ENCODE measurements around the gene KLHL41.
A peak's percentile ranks its signal among the peaks of the same experiment; 100 is the strongest.
"Not testable (repeated sequence)": the region's sequence is repeated elsewhere in the genome, so short reads cannot be mapped to it uniquely, and the experiment has no call there.

The KLHL41 gene

GRCh38 chr2:169520896-169521295 lies 11.4 kb downstream of the KLHL41 start:
- DNase-seq (no peak), ATAC-seq (replicated peaks) (no peak)
- no peak overlapping the region for H3K27ac Mint-ChIP-seq
- no peak overlapping the region for H3K4me3 Mint-ChIP-seq
- no peaks in the 10 kb centered on the region for H3K9me3 Mint-ChIP-seq
- H3K36me3 Mint-ChIP-seq: peaks cover 3 to 11% of the 10 kb centered on the region in 2 donors
- no peaks in the 10 kb centered on the region for H3K4me1 Mint-ChIP-seq
- H3K27me3 Mint-ChIP-seq: no peaks in the 10 kb centered on the region

- Mint-ChIP-seq H3K27ac (no peak overlapping the region), H3K4me3 (no peak overlapping the region), H3K36me3 (peaks cover 4 to 17% of the 10 kb centered on the region in 2 donors), H3K9me3 (no peaks in the 10 kb centered on the region), H3K4me1 (no peaks in the 10 kb centered on the region), H3K27me3 (no peaks in the 10 kb centered on the region)
- ATAC-seq (replicated peaks) (no peak), DNase-seq (no peak)
Measured at GRCh38 chr2:169523681-169524080, 14.2 kb downstream of the KLHL41 start.

- DNase-seq (no peak), ATAC-seq (replicated peaks) (no peak)
- Mint-ChIP-seq H3K36me3 (peaks cover 11 to 30% of the 10 kb centered on the region in 2 donors), H3K4me1 (no peaks in the 10 kb centered on the region), H3K9me3 (no peaks in the 10 kb centered on the region), H3K27ac (no peak overlapping the region), H3K27me3 (no peaks in the 10 kb centered on the region), H3K4me3 (no peak overlapping the region)
Measured at GRCh38 chr2:169525434-169525833, 15.9 kb downstream of the KLHL41 start.

DNA sequence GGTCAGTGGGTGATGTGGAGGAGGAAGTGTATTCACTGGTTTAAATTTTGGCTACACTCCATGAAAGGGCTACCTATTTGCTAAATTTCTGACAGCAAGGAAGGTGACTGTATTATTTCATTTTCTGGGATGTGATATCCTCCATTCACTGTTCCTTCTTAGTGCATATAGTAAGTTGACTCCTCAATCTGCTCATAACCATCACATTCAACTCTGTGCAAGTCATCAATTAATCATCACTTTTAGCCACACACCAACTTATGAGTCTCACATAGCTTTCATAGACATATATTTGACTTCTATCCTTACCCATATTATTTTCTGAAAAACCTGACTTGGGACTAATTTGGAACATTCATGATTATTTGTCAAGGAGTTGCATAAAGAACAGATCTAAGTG lies 16.9 kb downstream of the KLHL41 start:
- DNase-seq (no peak), ATAC-seq (replicated peaks) (no peak)
- H3K4me3 Mint-ChIP-seq: no peak overlapping the region
- no peaks in the 10 kb centered on the region for H3K9me3 Mint-ChIP-seq
- H3K4me1 Mint-ChIP-seq: no peaks in the 10 kb centered on the region
- no peak overlapping the region for H3K27ac Mint-ChIP-seq
- no peaks in the 10 kb centered on the region for H3K27me3 Mint-ChIP-seq
- peaks cover 12 to 30% of the 10 kb centered on the region in 2 donors for H3K36me3 Mint-ChIP-seq

- DNase-seq (peak; percentile 40), ATAC-seq (replicated peaks) (peak; percentile 84 to 85)
- H3K27me3 Mint-ChIP-seq: no peaks in the 10 kb centered on the region
- H3K9me3 Mint-ChIP-seq: no peaks in the 10 kb centered on the region
- no peaks in the 10 kb centered on the region for H3K4me1 Mint-ChIP-seq
- H3K27ac Mint-ChIP-seq: no peak overlapping the region
- peaks cover 11 to 24% of the 10 kb centered on the region in 2 donors for H3K36me3 Mint-ChIP-seq
- no peak overlapping the region for H3K4me3 Mint-ChIP-seq
Measured at GRCh38 chr2:169528271-169528701, 18.8 kb downstream of the KLHL41 start.

GRCh38 chr2:169539460-169539859 lies 30.0 kb downstream of the KLHL41 start:
- H3K27me3 Mint-ChIP-seq; H3K9me3 Mint-ChIP-seq; H3K27ac Mint-ChIP-seq; DNase-seq; H3K4me3 Mint-ChIP-seq; ATAC-seq (replicated peaks); H3K4me1 Mint-ChIP-seq: not testable (repeated sequence)
- H3K36me3 Mint-ChIP-seq: peaks cover 24 to 28% of the 10 kb centered on the region in 2 donors

GRCh38 chr2:169540146-169540545 lies 30.6 kb downstream of the KLHL41 start:
- H3K9me3 Mint-ChIP-seq: no peaks in the 10 kb centered on the region
- H3K27ac Mint-ChIP-seq: no peak overlapping the region
- H3K36me3 Mint-ChIP-seq: peaks cover 22 to 28% of the 10 kb centered on the region in 2 donors
- no peaks in the 10 kb centered on the region for H3K4me1 Mint-ChIP-seq
- DNase-seq (no peak), ATAC-seq (replicated peaks) (no peak)
- no peak overlapping the region for H3K4me3 Mint-ChIP-seq
- no peaks in the 10 kb centered on the region for H3K27me3 Mint-ChIP-seq

DNA sequence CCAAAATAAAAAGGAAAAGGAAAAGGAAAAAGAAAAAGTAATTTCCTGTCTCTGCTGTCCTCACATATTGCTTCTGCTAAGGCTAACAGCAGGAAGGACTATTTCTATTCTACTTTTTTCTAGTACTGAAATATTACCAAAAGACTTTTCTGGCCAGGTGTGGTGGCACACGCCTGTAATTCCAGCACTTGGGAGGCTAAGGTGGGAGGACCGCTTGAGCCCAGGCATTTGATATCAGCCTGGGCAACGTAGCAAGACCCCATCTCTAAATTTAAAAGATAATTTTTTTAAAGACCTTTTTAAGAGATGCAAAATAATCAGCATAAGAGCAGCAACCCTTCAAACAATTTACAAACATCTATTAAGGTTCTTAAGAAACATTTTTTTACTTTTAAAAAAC lies 32.9 kb downstream of the KLHL41 start:
- H3K36me3 Mint-ChIP-seq: peaks cover 20 to 34% of the 10 kb centered on the region in 2 donors
- DNase-seq (no peak), ATAC-seq (replicated peaks) (no peak)
- H3K27me3 Mint-ChIP-seq: no peaks in the 10 kb centered on the region
- no peak overlapping the region for H3K4me3 Mint-ChIP-seq
- H3K9me3 Mint-ChIP-seq: no peaks in the 10 kb centered on the region
- no peaks in the 10 kb centered on the region for H3K4me1 Mint-ChIP-seq
- H3K27ac Mint-ChIP-seq: no peak overlapping the region

DNA sequence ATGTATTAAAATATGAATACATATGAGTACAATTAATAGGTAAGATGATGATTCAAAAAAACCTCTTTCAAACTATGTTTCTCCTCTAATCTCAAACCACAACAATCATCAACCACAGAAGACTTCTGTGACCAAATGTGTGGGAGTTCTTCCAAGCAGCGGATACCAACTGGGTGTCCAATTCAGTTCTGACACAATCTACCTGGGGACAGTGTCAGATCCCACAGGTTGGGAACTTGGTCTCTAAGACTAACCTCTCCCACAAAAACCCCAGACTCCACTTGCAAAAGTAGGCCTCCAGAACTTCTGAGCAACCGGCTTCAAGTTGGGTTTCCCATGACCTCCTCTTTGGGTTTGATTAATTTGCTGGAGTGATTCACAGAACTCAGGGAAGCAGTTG lies 37.3 kb downstream of the KLHL41 start:
- DNase-seq (no peak), ATAC-seq (replicated peaks) (no peak)
- H3K4me3 Mint-ChIP-seq: no peak overlapping the region
- H3K4me1 Mint-ChIP-seq: no peaks in the 10 kb centered on the region
- H3K9me3 Mint-ChIP-seq: no peaks in the 10 kb centered on the region
- H3K27ac Mint-ChIP-seq: no peak overlapping the region
- H3K36me3 Mint-ChIP-seq: peaks cover 20 to 34% of the 10 kb centered on the region in 2 donors
- no peaks in the 10 kb centered on the region for H3K27me3 Mint-ChIP-seq

- H3K4me3 Mint-ChIP-seq: no peak overlapping the region
- H3K27me3 Mint-ChIP-seq: no peaks in the 10 kb centered on the region
- no peak for DNase-seq
- no peaks in the 10 kb centered on the region for H3K4me1 Mint-ChIP-seq
- no peak for ATAC-seq (replicated peaks)
- peaks cover 32 to 41% of the 10 kb centered on the region in 2 donors for H3K36me3 Mint-ChIP-seq
- no peaks in the 10 kb centered on the region for H3K9me3 Mint-ChIP-seq
- H3K27ac Mint-ChIP-seq: peak overlapping the region; percentile 86
Measured at GRCh38 chr2:169561364-169561763, 51.9 kb downstream of the KLHL41 start.

DNA sequence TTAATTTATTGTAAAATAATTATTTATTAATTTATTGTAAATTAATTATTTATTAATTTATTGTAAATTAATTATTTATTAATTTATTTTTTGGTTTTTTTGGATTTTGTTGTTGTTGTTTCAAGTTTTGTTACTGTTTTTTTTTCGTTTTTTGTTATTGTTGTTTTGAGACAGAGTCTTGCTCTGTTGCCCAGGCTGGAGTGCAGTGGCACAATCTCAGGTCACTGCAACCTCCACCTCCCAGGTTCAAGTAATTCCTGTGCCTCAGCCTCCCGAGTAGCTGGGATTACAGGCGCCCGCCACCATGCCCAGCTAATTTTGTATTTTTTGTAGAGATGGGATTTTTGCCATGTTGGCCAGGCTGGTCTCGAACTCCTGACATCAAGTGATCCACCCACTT lies 52.6 kb downstream of the KLHL41 start:
- not testable (repeated sequence) for H3K4me1 Mint-ChIP-seq; DNase-seq; H3K9me3 Mint-ChIP-seq; ATAC-seq (replicated peaks); H3K4me3 Mint-ChIP-seq; H3K27me3 Mint-ChIP-seq
- peaks cover 27 to 37% of the 10 kb centered on the region in 2 donors for H3K36me3 Mint-ChIP-seq
- H3K27ac Mint-ChIP-seq: peak overlapping the region; percentile 67

- no peak for DNase-seq
- H3K27ac Mint-ChIP-seq: peak overlapping the region; percentile 67
- H3K4me3 Mint-ChIP-seq: no peak overlapping the region
- peak in 1 of 2 donors; percentile 16 for ATAC-seq (replicated peaks)
- H3K27me3 Mint-ChIP-seq: no peaks in the 10 kb centered on the region
- H3K9me3 Mint-ChIP-seq: no peaks in the 10 kb centered on the region
- H3K36me3 Mint-ChIP-seq: peaks cover 27 to 37% of the 10 kb centered on the region in 2 donors
- no peaks in the 10 kb centered on the region for H3K4me1 Mint-ChIP-seq
Measured at GRCh38 chr2:169562519-169562918, 53.0 kb downstream of the KLHL41 start.

GRCh38 chr2:169565686-169566085 lies 56.2 kb downstream of the KLHL41 start:
- Mint-ChIP-seq H3K9me3 (no peaks in the 10 kb centered on the region), H3K4me1 (peaks cover 5 to 7% of the 10 kb centered on the region in 2 donors), H3K27ac (no peak overlapping the region), H3K36me3 (peaks cover 31 to 44% of the 10 kb centered on the region in 2 donors), H3K27me3 (no peaks in the 10 kb centered on the region), H3K4me3 (no peak overlapping the region)
- no peak for DNase-seq
- ATAC-seq (replicated peaks): no peak

DNA sequence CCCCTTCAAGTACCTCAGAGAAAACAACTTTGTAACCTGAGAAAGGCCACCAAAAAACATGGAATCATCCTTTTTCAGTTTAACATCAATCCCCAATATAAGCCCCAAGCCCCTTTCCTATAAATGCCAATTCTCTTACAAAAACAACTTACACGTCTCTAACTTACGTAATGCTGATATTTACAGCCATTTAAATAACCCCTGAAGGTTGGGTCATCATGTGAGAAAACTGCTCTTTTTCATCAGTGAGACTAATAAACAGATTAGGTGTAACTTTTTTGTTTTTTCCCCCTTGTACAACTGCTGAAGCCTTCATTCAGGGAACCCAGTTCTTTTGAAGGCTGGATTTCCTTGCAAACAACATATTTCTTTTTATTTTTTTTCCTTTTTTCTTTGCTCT lies 60.4 kb downstream of the KLHL41 start:
- H3K4me3 Mint-ChIP-seq: no peak overlapping the region
- H3K27me3 Mint-ChIP-seq: no peaks in the 10 kb centered on the region
- H3K36me3 Mint-ChIP-seq: peaks cover 19 to 26% of the 10 kb centered on the region in 2 donors
- no peak overlapping the region for H3K27ac Mint-ChIP-seq
- ATAC-seq (replicated peaks) (no peak), DNase-seq (no peak)
- peaks cover 12 to 17% of the 10 kb centered on the region in 2 donors for H3K4me1 Mint-ChIP-seq
- H3K9me3 Mint-ChIP-seq: no peaks in the 10 kb centered on the region

DNA sequence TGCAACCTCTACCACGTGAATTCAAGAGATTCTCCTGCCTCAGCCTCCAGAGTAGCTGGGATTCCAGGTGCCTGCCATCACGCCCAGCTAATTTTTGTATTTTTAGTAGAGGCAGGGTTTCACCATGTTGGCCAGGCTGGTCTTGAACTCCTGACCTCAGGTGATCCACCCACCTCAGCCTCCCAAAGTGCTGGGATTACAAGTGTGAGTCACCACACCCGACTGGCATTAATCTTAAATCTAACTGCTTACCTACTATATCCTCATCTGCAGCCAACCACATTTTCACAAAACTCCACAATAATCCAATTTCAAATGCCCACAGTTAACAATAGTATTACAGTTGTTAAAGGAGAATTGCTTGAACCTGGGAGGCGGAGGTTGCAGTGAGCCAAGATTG lies 61.2 kb downstream of the KLHL41 start:
- not testable (repeated sequence) for ATAC-seq (replicated peaks); H3K9me3 Mint-ChIP-seq; H3K4me3 Mint-ChIP-seq; H3K27me3 Mint-ChIP-seq; DNase-seq; H3K27ac Mint-ChIP-seq
- Mint-ChIP-seq H3K36me3 (peaks cover 13 to 21% of the 10 kb centered on the region in 2 donors), H3K4me1 (peaks cover 12 to 17% of the 10 kb centered on the region in 2 donors)

GRCh38 chr2:169571571-169571970 lies 62.1 kb downstream of the KLHL41 start:
- Mint-ChIP-seq H3K9me3 (no peaks in the 10 kb centered on the region), H3K4me1 (peaks cover 12 to 17% of the 10 kb centered on the region in 2 donors), H3K36me3 (peaks cover 11 to 18% of the 10 kb centered on the region in 2 donors), H3K27me3 (no peaks in the 10 kb centered on the region), H3K27ac (no peak overlapping the region), H3K4me3 (no peak overlapping the region)
- ATAC-seq (replicated peaks) (no peak), DNase-seq (no peak)

Data from stimulated activated naive B cell treated with anti-CD40 and anti-IgM and Interleukin-4, amounts not matched to agents 10 μg/mL and 1 μg/mL and 100 μg/mL, for 72 hours (primary cell).